22Rv1 (cell line): ENCODE data around the gene TOLLIP.

Experiments used
- CTCF ChIP-seq: fragments of 450-650 bp; IDR thresholded peaks from 2 replicates; pipeline ENCODE4 v1.5.1; 2017; ENCODE audit warnings: mild to moderate bottlenecking
- ZFX ChIP-seq: fragments of 450-650 bp; IDR thresholded peaks from 2 replicates; pipeline ENCODE4 v1.6.1; 2017; ENCODE audit warnings: antibody characterized with exemption, borderline replicate concordance

GRCh38 chr11:1292644-1293618 lies 16.5 kb downstream of the TOLLIP start:
- TF ChIP-seq CTCF (no peak), ZFX (no peak)
